ENCODE measurements around the gene SEC16A. TPM values are rescaled to one million over a fixed set of nuclear protein-coding genes. Genes with fewer than 3 reads are reported as not detected.

The SEC16A gene
- total RNA-seq, 1 donor from 2014 or later: 64.5 TPM

GRCh38 chr9:136424750-136425362, 58.0 kb downstream of the SEC16A start:
- Histone ChIP-seq H3K4me3 (ENCODE audit: low read depth, low read length) (no peak overlapping the region), H3K27me3 (ENCODE audit: control insufficient read depth, insufficient read depth, low read length) (no peaks in the 10 kb centered on the region), H3K36me3 (ENCODE audit: control insufficient read depth, insufficient read depth, low read length) (peaks cover 1% of the 10 kb centered on the region)
- no peak for TF ChIP-seq CTCF (IDR thresholded peaks at IDR 0.05; ENCODE audit: insufficient read depth, low read length, poor library complexity, severe bottlenecking)
- DNase-seq (ENCODE audit: low read depth): no peak

GRCh38 chr9:136423432-136424146, 59.3 kb downstream of the SEC16A start:
- no peaks in the 10 kb centered on the region for H3K27me3 ChIP-seq (ENCODE audit: control insufficient read depth, insufficient read depth, low read length)
- H3K4me3 ChIP-seq (ENCODE audit: low read depth, low read length): no peak overlapping the region
- no peak for TF ChIP-seq CTCF (IDR thresholded peaks at IDR 0.05; ENCODE audit: insufficient read depth, low read length, poor library complexity, severe bottlenecking)
- no peak for DNase-seq (ENCODE audit: low read depth)
- no peaks in the 10 kb centered on the region for H3K36me3 ChIP-seq (ENCODE audit: control insufficient read depth, insufficient read depth, low read length)

- TF ChIP-seq CTCF (IDR thresholded peaks at IDR 0.05; ENCODE audit: insufficient read depth, low read length, poor library complexity, severe bottlenecking): no peak
- Histone ChIP-seq H3K27me3 (ENCODE audit: control insufficient read depth, insufficient read depth, low read length) (no peaks in the 10 kb centered on the region), H3K4me3 (ENCODE audit: low read depth, low read length) (no peak overlapping the region), H3K36me3 (ENCODE audit: control insufficient read depth, insufficient read depth, low read length) (no peaks in the 10 kb centered on the region)
- no peak for DNase-seq (ENCODE audit: low read depth)
Observed at GRCh38 chr9:136422876-136423275, 60.0 kb downstream of the SEC16A start.

- DNase-seq (ENCODE audit: low read depth): no peak
- H3K4me3 ChIP-seq (ENCODE audit: low read depth, low read length): no peak overlapping the region
- no peaks in the 10 kb centered on the region for H3K27me3 ChIP-seq (ENCODE audit: control insufficient read depth, insufficient read depth, low read length)
- H3K36me3 ChIP-seq (ENCODE audit: control insufficient read depth, insufficient read depth, low read length): peaks cover 2% of the 10 kb centered on the region
- TF ChIP-seq CTCF (IDR thresholded peaks at IDR 0.05; ENCODE audit: insufficient read depth, low read length, poor library complexity, severe bottlenecking): no peak
Observed at GRCh38 chr9:136421791-136422190, 61.0 kb downstream of the SEC16A start.

- TF ChIP-seq CTCF (IDR thresholded peaks at IDR 0.05; ENCODE audit: insufficient read depth, low read length, poor library complexity, severe bottlenecking): no peak
- Histone ChIP-seq H3K36me3 (ENCODE audit: control insufficient read depth, insufficient read depth, low read length) (peaks cover 6% of the 10 kb centered on the region), H3K4me3 (ENCODE audit: low read depth, low read length) (no peak overlapping the region), H3K27me3 (ENCODE audit: control insufficient read depth, insufficient read depth, low read length) (no peaks in the 10 kb centered on the region)
- no peak for DNase-seq (ENCODE audit: low read depth)
Observed at GRCh38 chr9:136419092-136419420, 63.8 kb downstream of the SEC16A start.

Data from kidney epithelial cell (primary cell).